MM.1S (cell line): ENCODE measurements around the gene CD6.

Experiments
- DNase-seq: peaks from one replicate; pipeline ENCODE4 v3.0.0-alpha.2; 2015
- H2AFZ ChIP-seq: fragments of 300-600 bp; sonication (generic); 2 replicates; pipeline ENCODE4 v1.6.0; 2016; ENCODE audit warnings: antibody characterized with exemption, low read length
- H3F3A ChIP-seq: fragments of 300-600 bp; sonication (generic); 2 replicates; pipeline ENCODE4 v1.6.1; 2016; ENCODE audit warnings: mild to moderate bottlenecking, antibody characterized with exemption, low read length, moderate library complexity, mixed read lengths; ENCODE audit not compliant: insufficient read depth
- H3K27ac ChIP-seq: fragments of 300-600 bp; sonication (generic); 2 replicates; pipeline ENCODE4 v1.5.1; 2016; ENCODE audit warnings: mild to moderate bottlenecking, low read length
- H3K27me3 ChIP-seq: fragments of 300-600 bp; sonication (generic); replicated peaks from 2 replicates; pipeline ENCODE4 v1.6.0; 2016; ENCODE audit warnings: low read length; ENCODE audit not compliant: insufficient read depth
- H3K36me3 ChIP-seq: fragments of 300-600 bp; sonication (generic); replicated peaks from 2 replicates; pipeline ENCODE4 v1.6.1; 2016; ENCODE audit warnings: mild to moderate bottlenecking, low read length, mixed read lengths; ENCODE audit not compliant: insufficient read depth
- H3K4me1 ChIP-seq: fragments of 300-600 bp; sonication (generic); 2 replicates; pipeline ENCODE4 v1.6.1; 2016; ENCODE audit warnings: low read length, mixed read lengths
- H3K4me2 ChIP-seq: fragments of 300-600 bp; sonication (generic); 2 replicates; pipeline ENCODE4 v1.6.0; 2016; ENCODE audit warnings: low read depth, low read length
- H3K4me3 ChIP-seq: fragments of 300-600 bp; sonication (generic); 2 replicates; pipeline ENCODE4 v1.5.1; 2016; ENCODE audit warnings: low read length, mixed read lengths
- H3K79me2 ChIP-seq: fragments of 300-600 bp; sonication (generic); 2 replicates; pipeline ENCODE4 v1.6.1; 2016; ENCODE audit warnings: mixed run types, low read length, mixed read lengths
- H3K9ac ChIP-seq: fragments of 300-600 bp; sonication (generic); 2 replicates; pipeline ENCODE4 v1.6.1; 2016; ENCODE audit warnings: low read length, mixed read lengths
- H3K9me2 ChIP-seq: fragments of 300-600 bp; sonication (generic); replicated peaks from 2 replicates; pipeline ENCODE4 v1.6.1; 2016; ENCODE audit warnings: mild to moderate bottlenecking, low read length, mixed read lengths; ENCODE audit not compliant: insufficient read depth
- H3K9me3 ChIP-seq: fragments of 300-600 bp; sonication (generic); replicated peaks from 2 replicates; pipeline ENCODE4 v1.6.1; 2016; ENCODE audit warnings: mild to moderate bottlenecking, low read length, mixed read lengths; ENCODE audit not compliant: insufficient read depth
- H4K20me1 ChIP-seq: fragments of 300-600 bp; sonication (generic); 2 replicates; pipeline ENCODE4 v1.6.1; 2016; ENCODE audit warnings: mild to moderate bottlenecking, low read length, moderate library complexity, mixed read lengths; ENCODE audit not compliant: insufficient read depth
- CTCF ChIP-seq: fragments of 300-600 bp; sonication (generic); IDR thresholded peaks from 2 replicates; pipeline ENCODE4 v1.5.1; 2016; ENCODE audit warnings: antibody characterized with exemption, low read length, mixed read lengths
- EZH2 ChIP-seq: fragments of 300-600 bp; sonication (generic); optimal IDR thresholded peaks from 2 replicates; pipeline ENCODE3; 2017; ENCODE audit warnings: low read depth, mild to moderate bottlenecking, antibody characterized with exemption, low read length, mixed read lengths
- EZH2phosphoT487 ChIP-seq: fragments of 300-600 bp; sonication (generic); IDR thresholded peaks from 2 replicates; pipeline ENCODE4 v1.6.1; 2018; ENCODE audit warnings: antibody characterized with exemption, low read length

Gene CD6

GRCh38 chr11:61052182-61052972, 80.9 kb downstream of the CD6 start:
- no peaks in the 10 kb centered on the region for H3F3A ChIP-seq
- TF ChIP-seq EZH2phosphoT487 (no peak), EZH2 (no peak), CTCF (no peak)
- no peak overlapping the region for H2AFZ ChIP-seq
- H3K27ac ChIP-seq: no peak overlapping the region
- no peaks in the 10 kb centered on the region for H3K79me2 ChIP-seq
- no peaks in the 10 kb centered on the region for H3K9me3 ChIP-seq
- no peaks in the 10 kb centered on the region for H4K20me1 ChIP-seq
- H3K4me2 ChIP-seq: no peak overlapping the region
- no peak for DNase-seq
- no peaks in the 10 kb centered on the region for H3K9me2 ChIP-seq
- H3K4me3 ChIP-seq: no peak overlapping the region
- H3K4me1 ChIP-seq: no peaks in the 10 kb centered on the region
- no peak overlapping the region for H3K9ac ChIP-seq
- H3K27me3 ChIP-seq: no peaks in the 10 kb centered on the region
- H3K36me3 ChIP-seq: no peaks in the 10 kb centered on the region

GRCh38 chr11:61053191-61053590, 81.7 kb downstream of the CD6 start:
- no peaks in the 10 kb centered on the region for H3F3A ChIP-seq
- TF ChIP-seq EZH2phosphoT487 (no peak), EZH2 (no peak), CTCF (no peak)
- no peaks in the 10 kb centered on the region for H3K9me2 ChIP-seq
- H3K27me3 ChIP-seq: no peaks in the 10 kb centered on the region
- no peak for DNase-seq
- H3K9me3 ChIP-seq: no peaks in the 10 kb centered on the region
- no peaks in the 10 kb centered on the region for H3K4me1 ChIP-seq
- H3K4me3 ChIP-seq: no peak overlapping the region
- no peak overlapping the region for H2AFZ ChIP-seq
- no peaks in the 10 kb centered on the region for H3K79me2 ChIP-seq
- H3K36me3 ChIP-seq: no peaks in the 10 kb centered on the region
- no peak overlapping the region for H3K9ac ChIP-seq
- no peak overlapping the region for H3K27ac ChIP-seq
- no peaks in the 10 kb centered on the region for H4K20me1 ChIP-seq
- H3K4me2 ChIP-seq: no peak overlapping the region

- TF ChIP-seq EZH2phosphoT487 (no peak), CTCF (no peak), EZH2 (no peak)
- no peaks in the 10 kb centered on the region for H3K36me3 ChIP-seq
Measured at GRCh38 chr11:61054513-61054912, 83.0 kb downstream of the CD6 start.

More at GRCh38 chr11:61054513-61054912, 83.0 kb downstream of the CD6 start:
- Histone ChIP-seq H2AFZ (no peak overlapping the region), H3K4me1 (no peaks in the 10 kb centered on the region), H3K9me3 (no peaks in the 10 kb centered on the region), H3K4me2 (no peak overlapping the region), H3K27ac (no peak overlapping the region), H3K27me3 (no peaks in the 10 kb centered on the region), H3K79me2 (0 out of 2 replicates have a peak, but pooled peaks cover 2% of the 10 kb centered on the region), H3K9ac (no peak overlapping the region), H3K9me2 (no peaks in the 10 kb centered on the region), H3F3A (no peaks in the 10 kb centered on the region), H4K20me1 (no peaks in the 10 kb centered on the region), H3K4me3 (no peak overlapping the region)
- DNase-seq: no peak
